ENCODE measurements around the gene ZNF71.

DNA sequence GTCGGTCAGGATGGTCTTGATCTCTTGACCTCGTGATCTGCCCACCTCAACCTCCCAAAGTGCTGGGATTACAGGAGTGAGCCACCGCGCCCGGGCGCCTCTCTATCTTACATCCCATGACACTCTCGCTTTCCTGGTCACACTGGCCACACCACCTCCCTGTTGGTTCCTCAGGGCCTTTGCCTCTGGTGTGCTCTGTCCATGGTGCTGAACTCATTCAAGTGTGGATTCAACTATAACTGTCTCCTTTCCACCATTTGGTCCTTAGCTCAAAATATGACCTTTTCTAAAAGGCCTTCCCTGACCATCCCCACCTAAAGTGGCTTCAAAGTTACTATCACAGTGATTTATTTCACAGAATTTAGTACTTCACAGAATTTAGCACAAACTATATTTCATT, 44.1 kb downstream of the ZNF71 start:
- TF ChIP-seq, protein P1, sequence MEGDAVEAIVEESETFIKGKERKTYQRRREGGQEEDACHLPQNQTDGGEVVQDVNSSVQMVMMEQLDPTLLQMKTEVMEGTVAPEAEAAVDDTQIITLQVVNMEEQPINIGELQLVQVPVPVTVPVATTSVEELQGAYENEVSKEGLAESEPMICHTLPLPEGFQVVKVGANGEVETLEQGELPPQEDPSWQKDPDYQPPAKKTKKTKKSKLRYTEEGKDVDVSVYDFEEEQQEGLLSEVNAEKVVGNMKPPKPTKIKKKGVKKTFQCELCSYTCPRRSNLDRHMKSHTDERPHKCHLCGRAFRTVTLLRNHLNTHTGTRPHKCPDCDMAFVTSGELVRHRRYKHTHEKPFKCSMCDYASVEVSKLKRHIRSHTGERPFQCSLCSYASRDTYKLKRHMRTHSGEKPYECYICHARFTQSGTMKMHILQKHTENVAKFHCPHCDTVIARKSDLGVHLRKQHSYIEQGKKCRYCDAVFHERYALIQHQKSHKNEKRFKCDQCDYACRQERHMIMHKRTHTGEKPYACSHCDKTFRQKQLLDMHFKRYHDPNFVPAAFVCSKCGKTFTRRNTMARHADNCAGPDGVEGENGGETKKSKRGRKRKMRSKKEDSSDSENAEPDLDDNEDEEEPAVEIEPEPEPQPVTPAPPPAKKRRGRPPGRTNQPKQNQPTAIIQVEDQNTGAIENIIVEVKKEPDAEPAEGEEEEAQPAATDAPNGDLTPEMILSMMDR (conservative IDR thresholded peaks at IDR 0.05; ENCODE audit: low read length) = no peak
- TF ChIP-seq EZH2phosphoT487 (IDR thresholded peaks at IDR 0.05; ENCODE audit: borderline replicate concordance, low read depth, low read length) = no peak
